Neuronal stem cell (in vitro differentiated cells): ENCODE data around the gene ARHGEF9.

Source experiments
- DNase-seq: peaks from one replicate; pipeline ENCODE4 v3.0.0-alpha.2; 2013; ENCODE audit warnings: low spot score
- H2AFZ ChIP-seq: one replicate; pipeline ENCODE4 v1.6.1; 2013; ENCODE audit warnings: mild to moderate bottlenecking, low read length, inconsistent platforms
- H2AK5ac ChIP-seq: 2 replicates; pipeline ENCODE4 v1.6.1; 2013; ENCODE audit warnings: low read depth, mild to moderate bottlenecking, inconsistent platforms, low read length, moderate library complexity, mixed read lengths
- H2BK120ac ChIP-seq: 2 replicates; pipeline ENCODE4 v1.6.1; 2013; ENCODE audit warnings: low read depth, mild to moderate bottlenecking, inconsistent platforms, low read length, moderate library complexity, mixed read lengths
- H2BK12ac ChIP-seq: one replicate; pipeline ENCODE4 v1.6.1; 2013; ENCODE audit warnings: low read length, inconsistent platforms
- H2BK15ac ChIP-seq: 2 replicates; pipeline ENCODE4 v1.6.1; 2013; ENCODE audit warnings: mild to moderate bottlenecking, low read length, inconsistent platforms, mixed read lengths
- H2BK5ac ChIP-seq: one replicate; pipeline ENCODE4 v1.6.1; 2013; ENCODE audit warnings: inconsistent platforms, mild to moderate bottlenecking, low read length, moderate library complexity
- H3K14ac ChIP-seq: one replicate; pipeline ENCODE4 v1.6.1; 2013; ENCODE audit warnings: low read length, inconsistent platforms
- H3K18ac ChIP-seq: 2 replicates; pipeline ENCODE4 v1.6.1; 2013; ENCODE audit warnings: low read length, inconsistent platforms
- H3K23ac ChIP-seq: 2 replicates; pipeline ENCODE4 v1.6.1; 2013; ENCODE audit warnings: low read depth, mild to moderate bottlenecking, mixed read lengths, low read length, inconsistent platforms; ENCODE audit not compliant: poor library complexity
- H3K27ac ChIP-seq: replicated peaks from 3 replicates; pipeline ENCODE4 v1.5.1; 2013; ENCODE audit warnings: low read length, inconsistent platforms
- H3K27me3 ChIP-seq, 3 experiments: 2 replicates each; pipeline ENCODE4 v1.6.1; 2013; ENCODE audit warnings: low read length in 3 of 3, mild to moderate bottlenecking in 2 of 3, inconsistent platforms in 1 of 3, low read depth in 1 of 3, mixed read lengths in 1 of 3, moderate library complexity in 1 of 3; ENCODE audit not compliant: control insufficient read depth in 3 of 3, insufficient read depth in 3 of 3
- H3K36me3 ChIP-seq, 2 donors: replicated peaks in 1 of 2; 2 replicates each; pipeline ENCODE4 v1.6.1; 2013; ENCODE audit warnings: low read length in 2 of 2; ENCODE audit not compliant: control insufficient read depth in 2 of 2, insufficient read depth in 2 of 2
- H3K4ac ChIP-seq: 2 replicates; pipeline ENCODE4 v1.6.1; 2013; ENCODE audit warnings: inconsistent platforms, mild to moderate bottlenecking, low read length, moderate library complexity
- H3K4me1 ChIP-seq, 2 donors: 1 replicate in 1 of 2; 2 replicates in 1 of 2; pipeline ENCODE4 v1.6.1; 2013; ENCODE audit warnings: low read length in 2 of 2, low read depth in 1 of 2; ENCODE audit not compliant: control insufficient read depth in 2 of 2, insufficient read depth in 1 of 2
- H3K4me2 ChIP-seq: one replicate; pipeline ENCODE4 v1.6.1; 2013; ENCODE audit warnings: mild to moderate bottlenecking, low read length, inconsistent platforms; ENCODE audit not compliant: insufficient read depth, poor library complexity, severe bottlenecking
- H3K4me3 ChIP-seq, 2 donors: 2 replicates each; pipeline ENCODE4 v1.5.1; 2013; ENCODE audit warnings: low read length in 2 of 2, mild to moderate bottlenecking in 2 of 2, inconsistent platforms in 1 of 2, moderate library complexity in 1 of 2
- H3K79me1 ChIP-seq: one replicate; pipeline ENCODE4 v1.6.1; 2013; ENCODE audit warnings: low read depth, mild to moderate bottlenecking, inconsistent platforms, low read length, moderate library complexity
- H3K9ac ChIP-seq: one replicate; pipeline ENCODE4 v1.6.1; 2013; ENCODE audit warnings: mild to moderate bottlenecking, low read depth, low read length, inconsistent platforms; ENCODE audit not compliant: poor library complexity
- H3K9me3 ChIP-seq, 2 donors: replicated peaks in 1 of 2; 2 replicates each; pipeline versions ENCODE3 to v1.6.1; 2013; ENCODE audit warnings: low read length in 2 of 2, mild to moderate bottlenecking in 2 of 2, inconsistent platforms in 1 of 2, low read depth in 1 of 2, mixed read lengths in 1 of 2, moderate library complexity in 1 of 2; ENCODE audit not compliant: control insufficient read depth in 2 of 2, insufficient read depth in 1 of 2
- H4K8ac ChIP-seq: one replicate; pipeline ENCODE4 v1.6.1; 2013; ENCODE audit warnings: low read depth, mild to moderate bottlenecking, inconsistent platforms, low read length, moderate library complexity
- H4K91ac ChIP-seq: one replicate; pipeline ENCODE4 v1.6.1; 2013; ENCODE audit warnings: low read length, low read depth, mild to moderate bottlenecking, inconsistent platforms; ENCODE audit not compliant: poor library complexity
- WGBS, 2 donors: extraction: QIAGEN DNeasy Blood & Tissue Kit; methylation state at CpG; one replicate each; pipeline ENCODE4 v1.1.7; 2013; ENCODE audit warnings: missing lambda C conversion rate in 2 of 2, mixed read lengths in 1 of 2; ENCODE audit not compliant: insufficient read length in 2 of 2, insufficient replicate concordance in 1 of 2; ENCODE audit errors: extremely low coverage in 2 of 2; 5-methylcytosine and 5-hydroxymethylcytosine counted together

ARHGEF9 gene

GRCh38 chrX:63750811-63751210 is 34.2 kb downstream of the ARHGEF9 start:
- H2AK5ac ChIP-seq = no peak overlapping the region
- H3K79me1 ChIP-seq = peaks cover 4% of the 10 kb centered on the region
- no CpG with 5 or more reads among the region's 3 CpGs for WGBS, 2 donors
- DNase-seq = peak; percentile 23
- no peak overlapping the region for H4K8ac ChIP-seq
- H2AFZ ChIP-seq = no peak overlapping the region
- peak overlapping the region; percentile 33 for H3K4me2 ChIP-seq
- no peaks in the 10 kb centered on the region for H3K27me3 ChIP-seq
- no peak overlapping the region for H3K18ac ChIP-seq
- no peaks in the 10 kb centered on the region for H3K36me3 ChIP-seq
- no peak overlapping the region for H2BK5ac ChIP-seq
- peaks cover 15 to 19% of the 10 kb centered on the region in 2 donors for H3K4me1 ChIP-seq
- H3K4ac ChIP-seq = no peak overlapping the region
- no peak overlapping the region for H3K4me3 ChIP-seq
- peak overlapping the region; percentile 83 for H3K27ac ChIP-seq
- no peak overlapping the region for H3K9ac ChIP-seq
- no peak overlapping the region for H2BK12ac ChIP-seq
- H3K14ac ChIP-seq = no peak overlapping the region
- H2BK15ac ChIP-seq = no peak overlapping the region
- H3K9me3 ChIP-seq = no peaks in the 10 kb centered on the region
- no peak overlapping the region for H4K91ac ChIP-seq
- H2BK120ac ChIP-seq = no peak overlapping the region
- no peak overlapping the region for H3K23ac ChIP-seq

DNA sequence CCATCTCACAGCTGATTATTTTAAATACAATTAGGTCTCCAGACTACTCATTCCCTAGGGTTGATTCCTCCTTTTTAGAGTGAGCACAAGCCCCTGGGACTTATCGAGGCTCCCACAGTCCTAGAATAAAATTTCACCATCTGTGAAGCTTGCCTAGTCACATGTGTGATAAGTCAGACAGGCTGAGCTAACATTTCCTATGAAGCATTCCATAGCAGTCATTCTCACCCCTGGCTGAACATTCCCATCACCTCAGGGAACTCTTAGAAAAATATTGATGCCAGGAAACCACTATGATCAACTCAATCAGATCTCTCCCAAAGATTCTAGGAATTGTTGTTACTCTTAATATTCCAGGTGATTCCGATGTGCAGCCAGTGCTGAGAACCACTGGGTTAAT is 37.7 kb downstream of the ARHGEF9 start:
- no peak overlapping the region for H3K4me3 ChIP-seq

DNA sequence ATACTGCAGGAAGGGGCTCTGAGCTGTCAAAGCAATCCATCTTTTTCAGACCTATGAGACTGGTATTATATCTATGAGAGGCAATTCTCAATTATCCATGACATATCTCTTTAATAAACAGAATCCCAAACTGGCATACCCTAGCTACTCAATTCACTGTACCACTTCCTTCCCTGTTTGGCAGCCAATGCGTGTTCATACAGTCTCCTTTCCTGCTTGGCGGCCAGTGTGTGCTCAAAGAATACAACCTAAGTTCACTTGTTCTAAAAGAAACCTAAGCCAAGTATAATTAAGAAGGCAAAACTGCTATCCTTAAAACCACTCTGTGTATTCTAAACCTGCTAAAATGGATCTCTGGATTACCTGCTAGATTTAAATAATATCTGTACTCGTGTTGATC is 38.3 kb downstream of the ARHGEF9 start:
- no CpG with 5 or more reads among the region's 3 CpGs for WGBS, 2 donors
- H2BK5ac ChIP-seq = no peak overlapping the region
- H2BK120ac ChIP-seq = no peak overlapping the region
- H3K4me1 ChIP-seq = peaks cover 11 to 20% of the 10 kb centered on the region in 2 donors
- no peak overlapping the region for H3K23ac ChIP-seq
- H3K9me3 ChIP-seq = no peaks in the 10 kb centered on the region
- no peak overlapping the region for H3K14ac ChIP-seq
- H2AFZ ChIP-seq = no peak overlapping the region
- no peak overlapping the region for H3K4ac ChIP-seq
- no peak overlapping the region for H3K27ac ChIP-seq
- no peaks in the 10 kb centered on the region for H3K36me3 ChIP-seq
- H2BK15ac ChIP-seq = no peak overlapping the region
- no peak overlapping the region for H3K9ac ChIP-seq
- no peak overlapping the region for H2AK5ac ChIP-seq
- no peaks in the 10 kb centered on the region for H3K27me3 ChIP-seq
- no peak overlapping the region for H3K4me3 ChIP-seq
- no peak overlapping the region for H3K4me2 ChIP-seq
- H3K79me1 ChIP-seq = peaks cover 6% of the 10 kb centered on the region
- no peak overlapping the region for H4K8ac ChIP-seq
- no peak overlapping the region for H4K91ac ChIP-seq
- DNase-seq = no peak
- H2BK12ac ChIP-seq = no peak overlapping the region
- no peak overlapping the region for H3K18ac ChIP-seq

More for the DNA sequence above, 37.7 kb downstream of the ARHGEF9 start:
- Histone ChIP-seq H3K14ac (no peak overlapping the region), H2BK12ac (no peak overlapping the region), H3K27ac (no peak overlapping the region), H2AFZ (no peak overlapping the region), H2BK15ac (no peak overlapping the region), H4K8ac (no peak overlapping the region), H3K36me3 (no peaks in the 10 kb centered on the region), H3K27me3 (no peaks in the 10 kb centered on the region), H3K9ac (no peak overlapping the region), H2AK5ac (no peak overlapping the region), H3K4me1 (peaks cover 15 to 17% of the 10 kb centered on the region in 2 donors), H3K9me3 (no peaks in the 10 kb centered on the region), H3K4me2 (no peak overlapping the region), H2BK120ac (no peak overlapping the region), H3K23ac (no peak overlapping the region), H3K79me1 (peaks cover 6% of the 10 kb centered on the region), H3K18ac (no peak overlapping the region), H3K4ac (no peak overlapping the region), H4K91ac (no peak overlapping the region), H2BK5ac (no peak overlapping the region)
- no peak for DNase-seq
- no CpG with 5 or more reads among the region's 2 CpGs for WGBS, 2 donors

DNA sequence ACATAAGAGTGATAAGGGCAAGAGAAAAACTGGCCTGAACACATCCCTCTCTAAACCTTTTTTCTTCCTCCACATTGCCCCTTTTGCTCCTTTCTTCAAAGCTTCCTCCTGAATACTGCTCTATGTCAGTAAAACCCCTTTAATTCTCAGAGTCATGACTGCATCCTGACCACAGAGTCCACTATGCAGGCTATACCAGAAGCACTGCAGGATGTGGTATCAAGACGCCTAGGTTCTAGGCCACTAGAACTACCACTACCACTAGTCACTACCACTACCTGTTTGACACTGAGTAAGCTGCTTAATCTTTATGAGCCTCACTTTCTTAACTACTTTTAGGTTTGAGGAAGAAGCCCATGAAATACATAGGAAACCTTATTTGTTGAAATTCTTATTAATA is 38.7 kb downstream of the ARHGEF9 start:
- no peak overlapping the region for H3K27ac ChIP-seq
- no peak overlapping the region for H3K4me3 ChIP-seq
- no peak overlapping the region for H3K4me2 ChIP-seq
- no peak for DNase-seq
- no CpG with 5 or more reads among the region's 1 CpG for WGBS, 2 donors
- H3K27me3 ChIP-seq = no peaks in the 10 kb centered on the region
- no peak overlapping the region for H2AFZ ChIP-seq
- H3K9ac ChIP-seq = no peak overlapping the region
- no peak overlapping the region for H2BK15ac ChIP-seq
- no peaks in the 10 kb centered on the region for H3K36me3 ChIP-seq
- no peak overlapping the region for H4K91ac ChIP-seq
- no peak overlapping the region for H3K4ac ChIP-seq
- H2BK12ac ChIP-seq = no peak overlapping the region
- peaks cover 6% of the 10 kb centered on the region for H3K79me1 ChIP-seq
- H3K18ac ChIP-seq = no peak overlapping the region
- H4K8ac ChIP-seq = no peak overlapping the region
- no peak overlapping the region for H2BK120ac ChIP-seq
- no peaks in the 10 kb centered on the region for H3K9me3 ChIP-seq
- H3K23ac ChIP-seq = no peak overlapping the region
- no peak overlapping the region for H2BK5ac ChIP-seq
- no peak overlapping the region for H2AK5ac ChIP-seq
- peaks cover 7 to 20% of the 10 kb centered on the region in 2 donors for H3K4me1 ChIP-seq
- no peak overlapping the region for H3K14ac ChIP-seq
